Measurements from ENCODE around the gene NLRP3. TPM values are rescaled to one million over a fixed set of nuclear protein-coding genes. Genes with fewer than 3 reads are reported as not detected.
A peak's percentile ranks its signal among the peaks of the same experiment; 100 is the strongest.
"Not testable (repeated sequence)": the region's sequence is repeated elsewhere in the genome, so short reads cannot be mapped to it uniquely, and the experiment has no call there.

Gene NLRP3
- total RNA-seq, 4 donors from 2014 or later, result 0.75 to 1.7 (median 0.82) TPM; not detected in 1

DNA sequence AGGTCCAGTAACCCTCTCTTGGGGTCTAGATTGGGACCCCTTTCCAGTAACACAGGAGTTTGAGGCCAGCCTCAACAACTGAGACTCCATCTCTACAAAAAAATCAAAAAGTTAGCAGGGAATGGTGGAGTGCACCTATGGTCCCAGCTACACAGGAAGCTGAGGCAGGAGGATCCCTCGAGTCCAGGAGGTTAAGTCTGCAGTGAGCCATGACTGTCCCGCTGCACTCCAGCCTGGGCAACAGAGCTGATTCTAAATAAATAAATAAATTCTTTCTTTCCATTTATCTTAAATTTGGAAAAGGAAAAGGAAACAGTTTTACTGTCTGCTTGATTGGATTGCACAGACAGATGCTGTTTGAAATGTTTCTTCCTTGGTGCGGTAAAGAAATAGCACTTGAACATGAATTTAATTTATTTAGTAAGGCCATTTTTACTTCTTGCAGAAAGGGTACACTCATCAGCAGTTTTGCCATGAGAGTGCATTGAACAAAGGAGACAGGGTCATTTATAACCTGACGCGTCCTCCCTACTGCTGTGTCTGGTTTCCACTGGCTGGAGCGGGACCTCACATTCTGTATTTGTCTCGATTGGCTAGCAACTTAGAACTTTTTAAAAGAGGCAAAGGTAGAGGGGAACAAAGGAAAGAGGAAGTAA is 47.4 kb upstream of the NLRP3 start:
- peaks cover 12% of the 10 kb centered on the region for H3K27me3 ChIP-seq
- TF ChIP-seq EP300 (IDR thresholded peaks at IDR 0.05; ENCODE audit: low read depth), result no peak
- no peaks in the 10 kb centered on the region for H3K9me3 ChIP-seq
- H3K4me1 ChIP-seq, result peaks cover 0 to 3% (median 0%) of the 10 kb centered on the region in 4 donors
- no peaks in the 10 kb centered on the region for H3K36me3 ChIP-seq
- H3K27ac ChIP-seq, result no peak overlapping the region
- no peak overlapping the region for H3K4me3 ChIP-seq
- 66 to 72% methylated on average over 6 to 7 of the region's 7 CpGs for WGBS, 2 donors (ENCODE audit: low coverage in 1 of 2)
- intact Hi-C loops (cut with DNase I; ENCODE audit: low total_unique reads), result no loop called here
- no peak for DNase-seq
- in situ Hi-C loops (cut with MboI; ENCODE audit: low pct_ligation_motif_present in 1 of 4, low pct_unique_long_range_greater_than_20kb in 1 of 4, low sequenced_read_pairs in 3 of 4), result no loop called here

DNA sequence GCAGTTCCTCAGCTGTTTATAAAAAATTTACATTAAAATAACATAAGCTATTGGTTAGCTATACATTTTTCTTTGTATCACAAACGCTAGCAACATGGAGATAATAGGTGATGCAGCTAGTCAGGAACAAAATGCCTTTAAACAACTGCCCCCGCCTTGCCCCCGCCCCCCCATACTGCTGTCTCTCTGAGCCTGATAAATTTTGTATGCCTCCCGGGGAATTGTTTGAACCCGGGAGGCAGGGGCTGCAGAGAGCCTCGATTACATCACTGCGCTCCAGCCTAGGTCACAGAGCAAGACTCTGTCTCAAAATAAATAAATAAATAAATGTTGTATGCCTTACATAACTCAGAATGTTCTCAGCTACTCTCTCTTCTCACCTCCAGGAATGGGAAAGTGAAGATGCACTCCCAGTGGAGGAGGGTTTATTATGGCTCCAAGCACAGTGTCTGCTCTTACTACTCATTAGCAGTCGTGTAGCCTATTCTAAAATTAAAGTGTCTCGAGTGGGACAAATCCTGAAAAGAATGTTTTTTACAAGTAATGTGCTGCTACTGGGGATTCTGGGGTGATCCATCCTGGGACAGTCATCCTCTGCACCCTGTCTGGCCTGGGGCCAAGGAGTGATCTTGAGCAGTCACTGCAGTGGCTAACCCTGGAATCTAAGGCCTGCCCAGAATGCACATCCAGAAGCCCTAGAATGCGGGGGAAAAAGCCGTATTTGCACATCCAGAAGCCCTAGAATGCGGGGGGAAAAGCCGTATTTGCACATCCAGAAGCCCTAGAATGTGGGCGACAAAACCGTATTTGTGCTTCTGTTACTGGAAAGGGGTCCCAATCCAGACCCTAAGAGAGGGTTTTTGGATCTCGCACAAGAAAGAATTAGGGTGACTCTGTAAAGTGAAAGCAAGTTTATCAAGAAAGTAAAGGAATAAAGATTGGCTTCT is 44.9 kb upstream of the NLRP3 start:
- Histone ChIP-seq H3K27ac (peak overlapping the region in 1 of 4 donors; percentile 5), H3K27me3 (no peaks in the 10 kb centered on the region), H3K4me3 (no peak overlapping the region), H3K36me3 (no peaks in the 10 kb centered on the region), H3K4me1 (peaks cover 0 to 3% (median 0%) of the 10 kb centered on the region in 4 donors), H3K9me3 (no peaks in the 10 kb centered on the region)
- WGBS, 2 donors (ENCODE audit: low coverage in 1 of 2), result 81 to 83% methylated on average over 9 to 16 of the region's 16 CpGs
- intact Hi-C loops (cut with DNase I; ENCODE audit: low total_unique reads) (no loop called here), in situ Hi-C loops (cut with MboI; ENCODE audit: low pct_ligation_motif_present in 1 of 4, low pct_unique_long_range_greater_than_20kb in 1 of 4, low sequenced_read_pairs in 3 of 4) (no loop called here)
- DNase-seq, result peak; percentile 11
- TF ChIP-seq CTCF (IDR thresholded peaks at IDR 0.05), result no peak
- TF ChIP-seq POLR2A (IDR thresholded peaks at IDR 0.05), result no peak
- no peak for TF ChIP-seq POLR2AphosphoS5 (IDR thresholded peaks at IDR 0.05)
- no peak for TF ChIP-seq EP300 (IDR thresholded peaks at IDR 0.05; ENCODE audit: low read depth)

DNA sequence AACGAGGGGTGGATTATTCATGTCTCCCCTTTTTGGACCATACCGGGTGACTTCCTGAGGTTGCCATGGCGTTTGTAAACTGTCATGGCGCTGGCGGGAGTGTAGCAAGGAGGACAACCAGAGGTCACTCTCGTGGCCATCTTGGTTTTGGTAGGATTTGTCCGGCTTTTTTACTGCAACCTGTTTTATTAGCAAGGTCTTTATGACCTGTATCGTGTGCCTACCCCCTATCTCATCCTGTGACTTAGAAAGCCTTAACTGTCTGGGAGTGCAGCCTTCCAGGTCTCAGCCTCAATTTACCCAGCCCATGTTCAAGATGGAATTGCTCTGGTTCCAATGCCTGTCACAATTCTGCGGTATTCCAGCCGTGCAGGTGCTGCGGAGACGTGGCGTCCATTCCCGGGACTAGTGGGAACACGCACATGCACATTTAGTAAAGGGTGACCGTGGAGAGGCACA is 44.1 kb upstream of the NLRP3 start:
- H3K9me3 ChIP-seq, result no peaks in the 10 kb centered on the region
- WGBS, 2 donors (ENCODE audit: low coverage in 1 of 2), result 78 to 86% methylated on average over 8 to 16 of the region's 16 CpGs
- H3K4me3 ChIP-seq, result no peak overlapping the region
- intact Hi-C loops (cut with DNase I; ENCODE audit: low total_unique reads) (no loop called here), in situ Hi-C loops (cut with MboI; ENCODE audit: low pct_ligation_motif_present in 1 of 4, low pct_unique_long_range_greater_than_20kb in 1 of 4, low sequenced_read_pairs in 3 of 4) (no loop called here)
- peaks cover 0 to 3% (median 0%) of the 10 kb centered on the region in 4 donors for H3K4me1 ChIP-seq
- TF ChIP-seq EP300 (IDR thresholded peaks at IDR 0.05; ENCODE audit: low read depth) (no peak), POLR2A (IDR thresholded peaks at IDR 0.05) (no peak), CTCF (IDR thresholded peaks at IDR 0.05) (no peak), POLR2AphosphoS5 (IDR thresholded peaks at IDR 0.05) (no peak)
- H3K36me3 ChIP-seq, result no peaks in the 10 kb centered on the region
- DNase-seq, result no peak
- no peaks in the 10 kb centered on the region for H3K27me3 ChIP-seq
- H3K27ac ChIP-seq, result peak overlapping the region in 1 of 4 donors; percentile 5

DNA sequence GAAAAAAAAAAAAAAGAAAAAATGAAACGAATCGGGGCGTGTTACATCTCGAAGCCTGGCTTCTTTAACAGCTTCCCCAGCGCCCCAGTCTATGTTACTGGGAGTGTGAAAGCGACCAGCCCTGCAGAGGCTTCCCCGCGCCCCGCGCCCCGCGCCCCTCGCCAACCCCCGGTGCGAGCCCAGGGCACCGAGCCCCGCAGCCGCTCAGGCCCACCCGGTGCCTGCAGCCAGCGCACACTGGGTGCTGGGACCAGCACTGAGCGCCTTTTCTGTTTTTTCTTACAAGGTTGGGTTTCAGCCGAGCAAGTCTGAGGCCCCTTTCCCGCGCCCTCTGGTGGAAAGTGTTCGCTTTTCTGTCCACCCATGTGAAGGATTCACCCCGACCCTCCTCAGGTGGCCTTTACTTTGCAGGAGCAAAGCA is 42.2 kb upstream of the NLRP3 start:
- no peaks in the 10 kb centered on the region for H3K36me3 ChIP-seq
- no peak overlapping the region for H3K27ac ChIP-seq
- in situ Hi-C loops (cut with MboI; ENCODE audit: low pct_ligation_motif_present in 1 of 4, low pct_unique_long_range_greater_than_20kb in 1 of 4, low sequenced_read_pairs in 3 of 4) (no loop called here), intact Hi-C loops (cut with DNase I; ENCODE audit: low total_unique reads) (no loop called here)
- no peak for TF ChIP-seq POLR2AphosphoS5 (IDR thresholded peaks at IDR 0.05)
- TF ChIP-seq CTCF (IDR thresholded peaks at IDR 0.05), result peak in 4 of 5 experiments; percentile 28 to 44 (median 33)
- no peak for TF ChIP-seq EP300 (IDR thresholded peaks at IDR 0.05; ENCODE audit: low read depth)
- no peak for TF ChIP-seq POLR2A (IDR thresholded peaks at IDR 0.05)
- WGBS, 2 donors (ENCODE audit: low coverage in 1 of 2), result 32 to 36% methylated on average over 5 to 26 of the region's 26 CpGs
- DNase-seq, result peak; percentile 46
- H3K4me1 ChIP-seq, result peaks cover 0 to 3% (median 0%) of the 10 kb centered on the region in 4 donors
- H3K27me3 ChIP-seq, result no peaks in the 10 kb centered on the region
- H3K9me3 ChIP-seq, result no peaks in the 10 kb centered on the region
- H3K4me3 ChIP-seq, result peak overlapping the region in 3 of 4 donors; percentile 14 to 59 (median 29)

- H3K27me3 ChIP-seq; H3K27ac ChIP-seq; H3K4me3 ChIP-seq; H3K4me1 ChIP-seq; H3K9me3 ChIP-seq; H3K36me3 ChIP-seq; DNase-seq; intact Hi-C loops (cut with DNase I; ENCODE audit: low total_unique reads): not testable (repeated sequence)
- 74 to 77% methylated on average over 4 to 8 of the region's 8 CpGs for WGBS, 2 donors (ENCODE audit: low coverage in 1 of 2)
- in situ Hi-C loops (cut with MboI; ENCODE audit: low pct_ligation_motif_present in 1 of 4, low pct_unique_long_range_greater_than_20kb in 1 of 4, low sequenced_read_pairs in 3 of 4), result loop anchor here in 1 of 4 donors (25.0 kb wide), 1 partner anchor 113 kb away; no protein-coding TSS in a partner anchor
Measured at GRCh38 chr1:247374651-247375334, 41.2 kb upstream of the NLRP3 start.
